HCT116 (cell line): ENCODE measurements around the gene SNX10. TPM values are rescaled to one million over a fixed set of nuclear protein-coding genes. Genes with fewer than 3 reads are reported as not detected.

Experiments used
- ATAC-seq: fragments of 200-7000 bp; cut with Tn5 transposase; 2 replicates; pipeline ENCODE4 v1.9.1; 2020; ENCODE audit warnings: mild to moderate bottlenecking, moderate library complexity
- BruUV-seq: library from RNA; stranded (reverse); fragments of 400-500 nt; replicated peaks from 2 replicates; lab custom pipeline; 2021; lab: Mats Ljungman, UMichigan
- CTCF ChIA-PET: fragments of 300-600 bp; sonication (Branson Sonifier 250); formaldehyde crosslinking; loops from one replicate; lab custom pipeline; 2021; ENCODE audit warnings: antibody characterized with exemption; lab: Charles Lee
- POLR2A ChIA-PET: fragments of 300-600, 350-600 bp; sonication (Branson Sonifier 250); formaldehyde crosslinking; loops from one replicate; lab custom pipeline; 2021; ENCODE audit warnings: antibody characterized with exemption; lab: Charles Lee
- RAD21 ChIA-PET, 2 experiments: fragments of 300-600 bp; sonication (Branson Sonifier 250); formaldehyde crosslinking; loops; one replicate each; lab custom pipeline; 2023; ENCODE audit warnings: low total read pairs in 2 of 2; ENCODE audit not compliant: uncharacterized antibody in 2 of 2, unreplicated experiment in 2 of 2, low non-redundant PET in 1 of 2; lab: Charles Lee
- DNase-seq: peaks from one replicate; pipeline ENCODE4 v3.0.0-alpha.2; 2010; ENCODE audit warnings: low read depth, low spot score
- H2AFZ ChIP-seq: fragments of 200-600 bp; shearing (Covaris generic), sonication (generic); 2 replicates; pipeline ENCODE4 v1.6.1; 2017; ENCODE audit warnings: low read depth, mixed run types, mixed read lengths, antibody characterized with exemption, low read length; ENCODE audit not compliant: poor library complexity, severe bottlenecking
- H3K27ac ChIP-seq: 2 replicates; pipeline ENCODE4 v1.5.1; 2012; ENCODE audit warnings: low read depth, low read length
- H3K27me3 ChIP-seq: fragments of 200-600 bp; sonication (generic); 2 replicates; pipeline ENCODE4 v1.6.1; 2016; ENCODE audit warnings: mixed run types, low read length, mixed read lengths; ENCODE audit not compliant: insufficient read depth
- H3K36me3 ChIP-seq, 2 experiments: fragments of 200-500 bp in 1 of 2; fragments of 200-600 bp in 1 of 2; sonication (Bioruptor generic) in 1 of 2; sonication (generic) in 1 of 2; 2 replicates each; pipeline versions ENCODE4 v1.5.1 to v1.6.1; 2014 to 2016; ENCODE audit warnings: low read length in 2 of 2, inconsistent platforms in 1 of 2, mixed read lengths in 1 of 2, mixed run types in 1 of 2; ENCODE audit not compliant: insufficient read depth in 2 of 2, control insufficient read depth in 1 of 2
- H3K4me1 ChIP-seq, 2 experiments: fragments of 200-600 bp in 1 of 2; sonication (generic) in 1 of 2; 2 replicates each; pipeline versions ENCODE4 v1.5.1 to v1.6.1; 2012 to 2017; ENCODE audit warnings: low read length in 2 of 2, inconsistent platforms in 1 of 2, mild to moderate bottlenecking in 1 of 2, mixed read lengths in 1 of 2, mixed run types in 1 of 2, moderate library complexity in 1 of 2; ENCODE audit not compliant: insufficient read depth in 2 of 2, control insufficient read depth in 1 of 2
- H3K4me2 ChIP-seq: fragments of 200-600 bp; sonication (generic); 2 replicates; pipeline ENCODE4 v1.6.1; 2017; ENCODE audit warnings: mixed run types, low read length, mixed read lengths
- H3K4me3 ChIP-seq, 2 experiments: fragments of 200-600 bp in 1 of 2; sonication (generic) in 1 of 2; replicated peaks in 1 of 2; 2 replicates each; pipeline ENCODE4 v1.5.1; 2011 to 2016; ENCODE audit warnings: low read length in 2 of 2, control low read depth in 1 of 2, low read depth in 1 of 2, mild to moderate bottlenecking in 1 of 2, mixed read lengths in 1 of 2, mixed run types in 1 of 2
- H3K79me2 ChIP-seq: fragments of 200-600 bp; sonication (generic); 2 replicates; pipeline ENCODE4 v1.6.1; 2017; ENCODE audit warnings: mild to moderate bottlenecking, mixed run types, low read length, moderate library complexity, mixed read lengths; ENCODE audit not compliant: insufficient read depth
- H3K9ac ChIP-seq: fragments of 200-600 bp; sonication (generic); 2 replicates; pipeline ENCODE4 v1.6.1; 2016; ENCODE audit warnings: low read length, mixed read lengths
- H3K9me2 ChIP-seq: fragments of 200-600 bp; sonication (generic), shearing (Covaris generic); 2 replicates; pipeline ENCODE4 v1.6.1; 2017; ENCODE audit warnings: mixed run types, mild to moderate bottlenecking, moderate library complexity; ENCODE audit not compliant: insufficient read depth
- H3K9me3 ChIP-seq, 2 experiments: fragments of 200-500 bp in 1 of 2; fragments of 200-600 bp in 1 of 2; sonication (Bioruptor generic) in 1 of 2; sonication (generic) in 1 of 2; 2 replicates each; pipeline ENCODE4 v1.6.1; 2014 to 2017; ENCODE audit warnings: low read length in 2 of 2, mixed read lengths in 2 of 2, inconsistent platforms in 1 of 2, low read depth in 1 of 2, mild to moderate bottlenecking in 1 of 2, mixed run types in 1 of 2, moderate library complexity in 1 of 2; ENCODE audit not compliant: control insufficient read depth in 1 of 2, insufficient read depth in 1 of 2
- H4K20me1 ChIP-seq: fragments of 200-600 bp; sonication (generic), shearing (Covaris generic); 2 replicates; pipeline ENCODE4 v1.6.1; 2017; ENCODE audit warnings: mixed run types, mild to moderate bottlenecking, moderate library complexity; ENCODE audit not compliant: insufficient read depth
- FOSL1 ChIP-seq: IDR thresholded peaks from 2 replicates; pipeline ENCODE4 v1.6.1; 2012; ENCODE audit warnings: low read depth
- POLR2A ChIP-seq: IDR thresholded peaks from 2 replicates; pipeline ENCODE4 v1.7.0; 2011; ENCODE audit warnings: borderline replicate concordance; ENCODE audit not compliant: insufficient read depth, insufficient read length; ENCODE audit errors: extremely low read depth
- SIN3A ChIP-seq: IDR thresholded peaks from 2 replicates; pipeline ENCODE4 v1.6.1; 2012; ENCODE audit warnings: low read depth
- TCF7L2 ChIP-seq: IDR thresholded peaks from 2 replicates; pipeline ENCODE4 v1.7.0; 2011; ENCODE audit warnings: borderline replicate concordance, inconsistent platforms; ENCODE audit not compliant: insufficient read depth, insufficient read length; ENCODE audit errors: extremely low read depth
- ZNF274 ChIP-seq: fragments of 200-500 bp; sonication (Bioruptor generic); IDR thresholded peaks from 2 replicates; pipeline ENCODE4 v1.6.1; 2014; ENCODE audit warnings: mild to moderate bottlenecking, low read depth, low read length, inconsistent platforms
- intact Hi-C: fragments of 100-400 bp; cut with micrococcal nuclease; formaldehyde crosslinking; loops from 2 replicates; pipeline ENCODE4 v1.10.0; 2022
- total RNA-seq: library from RNA; stranded (reverse); gene quantifications from one replicate; pipeline ENCODE4 v1.2.1, GENCODE V29; 2021; ENCODE audit not compliant: unreplicated experiment
- TF ChIP-seq, protein P1 (sequence below): IDR thresholded peaks from 2 replicates; pipeline ENCODE4 v1.6.1; 2012; ENCODE audit warnings: low read depth
- TF ChIP-seq, protein P2 (sequence below): IDR thresholded peaks from 2 replicates; pipeline ENCODE4 v1.6.1; 2012

Gene SNX10
- total RNA-seq, 1 experiment from 2014 or later: 26.9 TPM

DNA sequence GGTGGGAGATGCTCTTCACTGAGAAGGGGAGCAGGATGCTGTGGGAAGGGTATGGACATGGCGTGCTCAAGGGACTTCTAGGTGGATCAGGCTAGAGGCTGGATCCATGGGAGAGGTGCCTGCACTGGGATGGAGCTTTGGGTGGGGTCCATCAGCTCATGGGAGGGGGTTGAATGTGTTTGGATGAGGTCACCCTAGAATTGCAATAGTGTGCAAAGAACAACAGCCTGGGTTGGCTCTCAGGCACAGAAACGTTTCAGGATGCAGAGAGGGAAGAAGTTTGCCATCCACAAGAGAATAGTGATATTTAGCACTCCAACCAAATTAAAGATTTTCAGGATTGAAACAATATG is 66.1 kb downstream of the SNX10 start:
- no peak overlapping the region for H3K4me2 ChIP-seq
- H3K4me1 ChIP-seq: no peaks in the 10 kb centered on the region
- H3K9me3 ChIP-seq: no peaks in the 10 kb centered on the region
- ChIA-PET CTCF (no interaction called here), POLR2A (no interaction called here), RAD21 (no interaction called here)
- H4K20me1 ChIP-seq: no peaks in the 10 kb centered on the region
- no peaks in the 10 kb centered on the region for H3K27me3 ChIP-seq
- TF ChIP-seq, protein P1, sequence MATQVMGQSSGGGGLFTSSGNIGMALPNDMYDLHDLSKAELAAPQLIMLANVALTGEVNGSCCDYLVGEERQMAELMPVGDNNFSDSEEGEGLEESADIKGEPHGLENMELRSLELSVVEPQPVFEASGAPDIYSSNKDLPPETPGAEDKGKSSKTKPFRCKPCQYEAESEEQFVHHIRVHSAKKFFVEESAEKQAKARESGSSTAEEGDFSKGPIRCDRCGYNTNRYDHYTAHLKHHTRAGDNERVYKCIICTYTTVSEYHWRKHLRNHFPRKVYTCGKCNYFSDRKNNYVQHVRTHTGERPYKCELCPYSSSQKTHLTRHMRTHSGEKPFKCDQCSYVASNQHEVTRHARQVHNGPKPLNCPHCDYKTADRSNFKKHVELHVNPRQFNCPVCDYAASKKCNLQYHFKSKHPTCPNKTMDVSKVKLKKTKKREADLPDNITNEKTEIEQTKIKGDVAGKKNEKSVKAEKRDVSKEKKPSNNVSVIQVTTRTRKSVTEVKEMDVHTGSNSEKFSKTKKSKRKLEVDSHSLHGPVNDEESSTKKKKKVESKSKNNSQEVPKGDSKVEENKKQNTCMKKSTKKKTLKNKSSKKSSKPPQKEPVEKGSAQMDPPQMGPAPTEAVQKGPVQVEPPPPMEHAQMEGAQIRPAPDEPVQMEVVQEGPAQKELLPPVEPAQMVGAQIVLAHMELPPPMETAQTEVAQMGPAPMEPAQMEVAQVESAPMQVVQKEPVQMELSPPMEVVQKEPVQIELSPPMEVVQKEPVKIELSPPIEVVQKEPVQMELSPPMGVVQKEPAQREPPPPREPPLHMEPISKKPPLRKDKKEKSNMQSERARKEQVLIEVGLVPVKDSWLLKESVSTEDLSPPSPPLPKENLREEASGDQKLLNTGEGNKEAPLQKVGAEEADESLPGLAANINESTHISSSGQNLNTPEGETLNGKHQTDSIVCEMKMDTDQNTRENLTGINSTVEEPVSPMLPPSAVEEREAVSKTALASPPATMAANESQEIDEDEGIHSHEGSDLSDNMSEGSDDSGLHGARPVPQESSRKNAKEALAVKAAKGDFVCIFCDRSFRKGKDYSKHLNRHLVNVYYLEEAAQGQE: no peak
- TF ChIP-seq POLR2A (no peak), TCF7L2 (no peak), FOSL1 (no peak), SIN3A (no peak), ZNF274 (no peak)
- TF ChIP-seq, protein P2, sequence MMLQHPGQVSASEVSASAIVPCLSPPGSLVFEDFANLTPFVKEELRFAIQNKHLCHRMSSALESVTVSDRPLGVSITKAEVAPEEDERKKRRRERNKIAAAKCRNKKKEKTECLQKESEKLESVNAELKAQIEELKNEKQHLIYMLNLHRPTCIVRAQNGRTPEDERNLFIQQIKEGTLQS: no peak
- ATAC-seq (no peak), DNase-seq (no peak)
- H3K79me2 ChIP-seq: no peaks in the 10 kb centered on the region
- no peak overlapping the region for H3K9ac ChIP-seq
- H3K36me3 ChIP-seq: no peaks in the 10 kb centered on the region
- H2AFZ ChIP-seq: no peak overlapping the region
- intact Hi-C loops: no loop called here
- H3K9me2 ChIP-seq: no peaks in the 10 kb centered on the region
- no peak overlapping the region for H3K4me3 ChIP-seq
- H3K27ac ChIP-seq: no peak overlapping the region
- no TSS peak for BruUV-seq
